GM21447 (cell line): ENCODE results near the gene SGTA.
"Not testable (repeated sequence)": the region's sequence is repeated elsewhere in the genome, so short reads cannot be mapped to it uniquely, and the experiment has no call there.

Source experiments
- ATAC-seq: cut with Tn5 transposase; IDR thresholded peaks from one replicate; pipeline ENCODE4 v1.9.1; 2021; ENCODE audit not compliant: unreplicated experiment

The SGTA gene

DNA sequence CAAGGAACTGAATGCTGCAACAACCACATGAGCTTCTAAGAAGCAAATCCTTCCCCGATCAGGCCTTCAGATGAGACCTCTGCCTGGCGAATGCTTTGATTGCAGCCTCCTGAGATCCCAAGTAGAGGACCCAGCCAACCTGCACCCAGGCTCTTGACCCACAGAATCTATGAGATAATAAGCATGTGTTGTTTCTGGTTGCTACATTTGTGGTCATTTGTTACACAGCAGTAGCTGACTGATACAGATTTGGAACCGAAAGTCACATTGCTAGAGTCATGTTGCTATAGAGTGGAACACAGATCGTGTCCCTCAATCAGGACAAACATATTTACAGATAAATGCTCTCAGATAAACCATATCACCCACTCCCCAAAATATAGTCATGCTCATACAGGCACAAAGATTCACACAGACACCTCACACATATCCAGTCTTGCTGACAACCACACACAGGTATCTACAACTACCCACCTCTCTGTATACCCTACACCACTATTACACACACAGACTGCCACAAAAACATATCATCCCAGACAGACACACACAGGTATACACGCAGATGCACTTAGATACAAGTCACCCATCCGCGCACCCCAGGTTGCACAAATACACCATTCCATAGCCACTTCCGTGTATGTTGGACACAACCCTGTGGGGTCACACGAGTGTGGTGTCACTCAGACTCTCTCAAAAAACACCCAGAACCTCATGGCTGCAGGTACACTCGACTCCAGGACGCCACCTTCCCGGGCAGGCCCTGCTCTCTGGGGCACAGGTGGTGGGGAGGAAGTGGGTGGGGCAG, 67.4 kb downstream of the SGTA start:
- ATAC-seq, result no peak

DNA sequence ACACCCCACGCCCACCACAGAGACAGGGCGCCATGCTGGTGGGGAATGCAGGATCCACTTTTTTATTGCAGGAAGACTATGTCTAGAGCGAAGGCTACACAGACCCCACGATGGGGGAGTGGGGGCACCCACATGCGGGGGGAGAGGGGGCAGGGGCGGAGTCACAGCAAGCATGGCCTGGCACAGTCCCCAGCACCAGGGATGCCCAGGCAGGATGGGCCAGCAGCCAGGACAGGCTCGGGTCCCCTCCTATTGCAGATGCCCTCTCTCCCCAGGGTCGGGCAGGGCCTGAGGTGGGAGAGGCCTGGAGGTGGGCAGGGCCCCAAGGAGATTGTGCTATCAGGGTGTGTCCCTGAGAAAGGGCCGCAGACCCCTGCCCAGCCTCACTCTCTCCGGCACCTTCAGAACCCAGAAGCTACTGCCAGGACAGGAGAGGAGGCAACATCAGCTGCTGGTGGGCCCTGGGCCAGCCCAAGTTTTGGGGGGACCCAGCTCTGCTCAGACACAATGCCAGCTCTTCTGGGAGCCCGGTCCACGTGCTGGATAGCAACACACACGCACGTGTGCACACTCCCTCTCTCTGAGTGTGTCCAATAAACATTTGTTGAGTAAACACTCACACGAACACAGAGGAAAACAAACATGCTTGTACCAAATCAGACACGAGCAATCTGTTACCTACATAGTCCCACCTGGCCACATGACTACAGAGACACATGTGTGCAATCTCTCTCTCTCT, 68.4 kb downstream of the SGTA start:
- ATAC-seq, result no peak

DNA sequence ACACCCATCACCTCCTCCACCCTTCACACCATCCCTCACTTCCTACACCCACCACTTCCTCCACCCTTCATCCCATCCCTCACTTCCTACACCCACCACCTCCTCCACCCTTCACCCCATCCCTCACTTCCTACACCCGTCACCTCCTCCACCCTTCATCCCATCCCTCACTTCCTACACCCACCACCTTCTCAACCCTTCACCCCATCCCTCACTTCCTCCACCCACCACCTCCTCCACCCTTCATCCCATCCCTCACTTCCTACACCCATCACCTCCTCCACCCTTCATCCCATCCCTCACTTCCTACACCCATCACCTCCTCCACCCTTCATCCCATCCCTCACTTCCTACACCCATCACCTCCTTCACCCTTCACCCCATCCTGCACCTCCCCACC, 69.0 kb downstream of the SGTA start:
- ATAC-seq, result not testable (repeated sequence)

DNA sequence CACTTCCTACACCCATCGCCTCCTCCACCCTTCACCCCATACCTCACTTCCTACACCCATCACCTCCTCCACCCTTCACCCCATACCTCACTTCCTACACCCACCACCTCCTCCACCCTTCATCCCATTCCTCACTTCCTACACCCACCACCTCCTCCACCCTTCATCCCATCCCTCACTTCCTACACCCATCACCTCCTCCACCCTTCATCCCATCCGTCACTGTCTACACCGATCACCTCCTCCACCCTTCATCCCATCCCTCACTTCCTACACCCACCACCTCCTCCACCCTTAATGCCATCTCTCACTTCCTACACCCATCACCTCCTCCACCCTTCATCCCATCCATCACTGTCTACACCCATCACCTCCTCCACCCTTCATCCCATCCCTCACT, 69.9 kb downstream of the SGTA start:
- not testable (repeated sequence) for ATAC-seq

DNA sequence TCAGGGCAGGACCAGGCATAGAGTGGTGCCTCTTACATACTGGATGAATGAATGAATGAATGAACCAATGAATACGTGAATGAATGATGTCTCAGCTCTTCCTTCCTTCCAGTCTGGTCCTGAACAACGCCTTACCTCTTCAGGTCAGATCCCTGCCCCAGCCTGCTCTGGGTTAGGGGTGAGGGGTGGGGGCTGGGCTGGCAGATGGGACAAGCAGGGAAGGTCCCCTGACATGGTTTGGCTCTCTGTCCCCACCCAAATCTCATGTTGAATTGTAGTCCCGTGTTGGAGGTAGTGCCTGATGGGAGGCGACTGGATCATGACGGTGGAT, 71.2 kb downstream of the SGTA start:
- no peak for ATAC-seq

DNA sequence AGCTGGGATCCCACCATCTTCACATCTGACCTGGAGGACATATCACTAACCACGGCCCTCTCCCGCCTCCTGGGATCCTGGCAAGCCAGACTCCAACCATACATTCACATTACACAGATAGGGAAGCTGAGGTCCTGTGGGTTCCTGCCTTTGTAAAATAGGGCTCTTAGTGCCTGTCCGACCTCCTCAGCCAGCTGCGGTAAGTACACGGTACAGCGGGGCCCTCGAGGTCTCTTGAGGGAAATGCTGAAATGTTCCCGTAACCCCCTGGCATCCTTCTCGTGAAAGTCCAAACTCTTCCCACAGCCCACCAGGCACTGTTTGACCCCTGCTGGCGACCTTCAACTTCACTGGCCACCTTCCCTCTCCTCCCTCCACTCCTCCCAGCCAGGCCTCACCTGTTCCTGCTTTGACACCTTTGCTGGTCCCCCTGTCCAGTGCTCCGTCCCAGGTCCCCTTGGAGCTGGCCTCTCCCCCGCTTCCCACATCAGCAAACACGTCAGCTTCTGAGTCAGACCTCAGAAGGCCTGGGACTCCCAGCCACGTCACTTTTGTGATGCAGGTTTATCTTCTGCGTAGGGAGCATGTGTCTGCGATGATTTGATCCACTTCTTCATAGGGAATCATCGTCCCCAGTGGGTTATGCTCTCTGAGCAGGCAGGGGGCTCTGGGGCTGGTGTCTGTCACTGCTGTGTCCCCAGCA, 71.8 kb downstream of the SGTA start:
- no peak for ATAC-seq

DNA sequence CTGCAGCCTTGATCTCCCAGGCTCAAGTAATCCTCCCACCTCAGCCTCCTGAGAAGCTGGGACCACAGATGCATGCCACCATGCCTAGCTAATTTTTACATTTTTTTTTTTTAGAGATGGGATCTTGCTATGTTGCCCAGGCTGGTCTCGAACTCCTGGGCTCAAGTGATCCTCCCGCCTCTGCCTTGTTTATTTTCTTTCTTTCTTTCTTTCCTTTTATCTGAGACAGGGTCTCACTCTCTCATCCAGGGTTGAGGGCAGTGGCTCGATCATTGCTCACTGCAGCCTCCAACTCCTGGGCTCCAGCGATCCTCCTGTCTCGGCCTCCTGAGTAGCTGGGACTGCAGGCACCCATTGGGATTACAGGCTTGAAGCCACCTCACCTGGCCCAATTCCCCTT, 76.8 kb downstream of the SGTA start:
- no peak for ATAC-seq
